ENCODE data around the gene RALY. TPM values are rescaled to one million over a fixed set of nuclear protein-coding genes. Genes with fewer than 3 reads are reported as not detected.
"Not testable (repeated sequence)": the region's sequence is repeated elsewhere in the genome, so short reads cannot be mapped to it uniquely, and the experiment has no call there.

RALY gene
- total RNA-seq, 1 donor from 2014 or later: 94.6 TPM

- intact Hi-C loops (cut with DNase I): no loop called here
- no peak for DNase-seq (ENCODE audit: low spot score)
- no peak for ATAC-seq
Measured at GRCh38 chr20:34011275-34011674, 17.6 kb downstream of the RALY start.

- intact Hi-C loops (cut with DNase I): no loop called here
- no peak for ATAC-seq
- no peak for DNase-seq (ENCODE audit: low spot score)
Measured at GRCh38 chr20:34012330-34012729, 18.6 kb downstream of the RALY start.

GRCh38 chr20:34012735-34013134, 19.0 kb downstream of the RALY start:
- intact Hi-C loops (cut with DNase I): no loop called here
- ATAC-seq (no peak), DNase-seq (ENCODE audit: low spot score) (no peak)

- ATAC-seq (no peak), DNase-seq (ENCODE audit: low spot score) (no peak)
- intact Hi-C loops (cut with DNase I): no loop called here
Measured at GRCh38 chr20:34013554-34013953, 19.8 kb downstream of the RALY start.

GRCh38 chr20:34014878-34015277, 21.2 kb downstream of the RALY start:
- no peak for DNase-seq (ENCODE audit: low spot score)
- intact Hi-C loops (cut with DNase I): no loop called here
- ATAC-seq: no peak

GRCh38 chr20:34015401-34016335, 22.0 kb downstream of the RALY start:
- intact Hi-C loops (cut with DNase I): no loop called here
- DNase-seq (ENCODE audit: low spot score): no peak
- no peak for ATAC-seq

GRCh38 chr20:34016736-34017135, 23.0 kb downstream of the RALY start:
- ATAC-seq: no peak
- DNase-seq (ENCODE audit: low spot score): no peak
- intact Hi-C loops (cut with DNase I): no loop called here

- intact Hi-C loops (cut with DNase I): no loop called here
- DNase-seq (ENCODE audit: low spot score) (no peak), ATAC-seq (no peak)
Measured at GRCh38 chr20:34017610-34018009, 23.9 kb downstream of the RALY start.

- intact Hi-C loops (cut with DNase I): no loop called here
- no peak for ATAC-seq
- DNase-seq (ENCODE audit: low spot score): no peak
Measured at GRCh38 chr20:34018166-34018565, 24.5 kb downstream of the RALY start.

GRCh38 chr20:34022151-34022838, 28.6 kb downstream of the RALY start:
- ATAC-seq: no peak
- no peak for DNase-seq (ENCODE audit: low spot score)
- intact Hi-C loops (cut with DNase I): no loop called here

GRCh38 chr20:34022839-34023234, 29.1 kb downstream of the RALY start:
- DNase-seq (ENCODE audit: low spot score): no peak
- intact Hi-C loops (cut with DNase I): no loop called here
- ATAC-seq: no peak

- ATAC-seq (no peak), DNase-seq (ENCODE audit: low spot score) (no peak)
- intact Hi-C loops (cut with DNase I): no loop called here
Measured at GRCh38 chr20:34023937-34024722, 30.4 kb downstream of the RALY start.

- intact Hi-C loops (cut with DNase I): no loop called here
- no peak for DNase-seq (ENCODE audit: low spot score)
- peak; percentile 63 for ATAC-seq
Measured at GRCh38 chr20:34024723-34025351, 31.1 kb downstream of the RALY start.

GRCh38 chr20:34028013-34028412, 34.3 kb downstream of the RALY start:
- intact Hi-C loops (cut with DNase I); ATAC-seq; DNase-seq (ENCODE audit: low spot score): not testable (repeated sequence)

GRCh38 chr20:34029415-34029814, 35.7 kb downstream of the RALY start:
- intact Hi-C loops (cut with DNase I): no loop called here
- ATAC-seq: no peak

GRCh38 chr20:34030456-34030855, 36.7 kb downstream of the RALY start:
- DNase-seq (ENCODE audit: low spot score) (no peak), ATAC-seq (no peak)
- intact Hi-C loops (cut with DNase I): no loop called here

More at GRCh38 chr20:34029415-34029814, 35.7 kb downstream of the RALY start:
- DNase-seq (ENCODE audit: low spot score): no peak

GRCh38 chr20:34033903-34034302, 40.2 kb downstream of the RALY start:
- DNase-seq (ENCODE audit: low spot score): no peak
- ATAC-seq: no peak
- intact Hi-C loops (cut with DNase I): no loop called here

- intact Hi-C loops (cut with DNase I): no loop called here
- no peak for DNase-seq (ENCODE audit: low spot score)
Measured at GRCh38 chr20:34037121-34037520, 43.4 kb downstream of the RALY start.

GRCh38 chr20:34037767-34038166, 44.1 kb downstream of the RALY start:
- ATAC-seq (peak; percentile 78), DNase-seq (ENCODE audit: low spot score) (no peak)
- intact Hi-C loops (cut with DNase I): no loop called here

More at GRCh38 chr20:34037121-34037520, 43.4 kb downstream of the RALY start:
- peak; percentile 44 for ATAC-seq
